Vagina (tissue), 2 donors: ENCODE data around the gene TEX54.

ENCODE experiments used
- POLR2A ChIP-seq, 2 donors: fragments of 450-650 bp; IDR thresholded peaks; one replicate each; pipeline ENCODE4 v1.6.1; 2017; ENCODE audit warnings: antibody characterized with exemption in 2 of 2, mild to moderate bottlenecking in 2 of 2, moderate library complexity in 2 of 2
- TF ChIP-seq, protein P1 (sequence below), 3 experiments: fragments of 450-650 bp in 2 of 3; fragments of 200-600 bp in 1 of 3; sonication (generic) in 1 of 3; IDR thresholded peaks; one replicate each; pipeline ENCODE4 v1.5.1; 2017 to 2019; ENCODE audit warnings: antibody characterized with exemption in 3 of 3, mild to moderate bottlenecking in 2 of 3, moderate library complexity in 2 of 3

- TF ChIP-seq, protein P1, sequence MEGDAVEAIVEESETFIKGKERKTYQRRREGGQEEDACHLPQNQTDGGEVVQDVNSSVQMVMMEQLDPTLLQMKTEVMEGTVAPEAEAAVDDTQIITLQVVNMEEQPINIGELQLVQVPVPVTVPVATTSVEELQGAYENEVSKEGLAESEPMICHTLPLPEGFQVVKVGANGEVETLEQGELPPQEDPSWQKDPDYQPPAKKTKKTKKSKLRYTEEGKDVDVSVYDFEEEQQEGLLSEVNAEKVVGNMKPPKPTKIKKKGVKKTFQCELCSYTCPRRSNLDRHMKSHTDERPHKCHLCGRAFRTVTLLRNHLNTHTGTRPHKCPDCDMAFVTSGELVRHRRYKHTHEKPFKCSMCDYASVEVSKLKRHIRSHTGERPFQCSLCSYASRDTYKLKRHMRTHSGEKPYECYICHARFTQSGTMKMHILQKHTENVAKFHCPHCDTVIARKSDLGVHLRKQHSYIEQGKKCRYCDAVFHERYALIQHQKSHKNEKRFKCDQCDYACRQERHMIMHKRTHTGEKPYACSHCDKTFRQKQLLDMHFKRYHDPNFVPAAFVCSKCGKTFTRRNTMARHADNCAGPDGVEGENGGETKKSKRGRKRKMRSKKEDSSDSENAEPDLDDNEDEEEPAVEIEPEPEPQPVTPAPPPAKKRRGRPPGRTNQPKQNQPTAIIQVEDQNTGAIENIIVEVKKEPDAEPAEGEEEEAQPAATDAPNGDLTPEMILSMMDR (IDR thresholded peaks at IDR 0.05): no peak
- no peak for TF ChIP-seq POLR2A (IDR thresholded peaks at IDR 0.05)
Observed at GRCh38 chr11:62863687-62864335, 31.2 kb upstream of the TEX54 start.
